HL-60 (cell line): Measurements from ENCODE around the gene TENT4B.

Experiments
- CTCF ChIP-seq: IDR thresholded peaks from one replicate; pipeline ENCODE4 v1.5.1; 2011; ENCODE audit warnings: low read length, control low read depth, inconsistent platforms; ENCODE audit not compliant: insufficient read depth
- GABPA ChIP-seq: IDR thresholded peaks from 2 replicates; pipeline ENCODE4 v1.6.1; 2012; ENCODE audit warnings: low read depth
- POLR2AphosphoS5 ChIP-seq: IDR thresholded peaks from 2 replicates; pipeline ENCODE4 v1.6.1; 2012; ENCODE audit warnings: low read depth
- REST ChIP-seq: IDR thresholded peaks from 2 replicates; pipeline ENCODE4 v1.6.1; 2012; ENCODE audit warnings: low read depth; ENCODE audit not compliant: insufficient replicate concordance
- SPI1 ChIP-seq: IDR thresholded peaks from 2 replicates; pipeline ENCODE4 v1.6.1; 2012; ENCODE audit warnings: low read depth, mild to moderate bottlenecking, borderline replicate concordance

DNA sequence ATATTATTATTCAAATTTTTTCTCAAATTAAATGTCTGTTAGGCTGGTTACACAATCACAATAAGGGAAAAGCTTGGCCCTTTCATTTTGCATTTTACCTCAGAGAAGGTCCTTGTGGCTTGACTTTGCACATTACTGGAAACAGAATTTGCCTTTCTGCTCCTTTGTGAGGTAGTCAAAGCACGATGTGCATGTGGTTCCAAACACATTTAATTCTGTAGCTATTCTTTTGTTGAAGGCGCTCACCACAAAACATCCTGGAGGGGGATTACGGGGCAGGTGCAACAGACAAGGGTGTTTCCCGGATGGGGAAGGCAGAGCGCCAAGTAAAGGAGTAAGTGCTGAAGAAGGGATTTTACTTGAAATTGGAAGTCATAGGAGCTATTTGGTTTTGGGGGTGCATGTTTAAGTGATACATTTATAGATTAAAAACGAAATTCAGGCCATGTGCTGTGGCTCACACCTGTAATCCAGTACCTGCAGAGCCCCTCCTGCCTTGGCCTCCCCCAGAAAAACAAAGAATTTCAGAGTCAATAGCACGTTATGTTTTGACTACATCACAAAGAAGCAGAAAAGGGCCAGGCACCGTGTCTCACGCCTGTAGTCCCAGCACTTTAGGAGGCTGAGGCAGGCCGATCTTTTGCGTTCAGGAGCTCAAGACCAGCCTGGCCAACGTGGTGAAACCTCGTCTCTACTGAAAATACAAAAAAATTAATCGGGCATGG is 31.2 kb upstream of the TENT4B start:
- TF ChIP-seq CTCF = no peak
- TF ChIP-seq POLR2AphosphoS5 = no peak
- TF ChIP-seq REST = no peak
- no peak for TF ChIP-seq SPI1
- TF ChIP-seq GABPA = no peak
